Activated CD4-positive, alpha-beta T cell treated with anti-CD3 and anti-CD28 coated beads, Interleukin-2, amount 50 U/mL, for 16 hours (primary cell): ENCODE data around the gene STX4.
"Not testable (repeated sequence)": the region's sequence is repeated elsewhere in the genome, so short reads cannot be mapped to it uniquely, and the experiment has no call there.

ENCODE experiments used
- DNase-seq: peaks from one replicate; pipeline ENCODE4 v3.0.0-alpha.2; 2020

STX4 gene

GRCh38 chr16:30998852-30999761, 34.3 kb upstream of the STX4 start:
- DNase-seq: no peak

GRCh38 chr16:31000671-31001382, 32.5 kb upstream of the STX4 start:
- no peak for DNase-seq

- no peak for DNase-seq
These were observed 31.7 kb upstream of the STX4 start for GRCh38 chr16:31001507-31002249.

GRCh38 chr16:31002250-31002700, 31.1 kb upstream of the STX4 start:
- no peak for DNase-seq

- no peak for DNase-seq
These were observed 30.5 kb upstream of the STX4 start for GRCh38 chr16:31002862-31003341.

- DNase-seq: no peak
These were observed 29.6 kb upstream of the STX4 start for GRCh38 chr16:31003744-31004143.

- no peak for DNase-seq
These were observed 28.7 kb upstream of the STX4 start for GRCh38 chr16:31004658-31005057.

- DNase-seq: no peak
These were observed 27.8 kb upstream of the STX4 start for GRCh38 chr16:31005350-31006085.

GRCh38 chr16:31006086-31006385, 27.3 kb upstream of the STX4 start:
- DNase-seq: no peak

GRCh38 chr16:31006589-31006988, 26.8 kb upstream of the STX4 start:
- DNase-seq: no peak

GRCh38 chr16:31007684-31008083, 25.7 kb upstream of the STX4 start:
- DNase-seq: no peak

- no peak for DNase-seq
These were observed 25.2 kb upstream of the STX4 start for GRCh38 chr16:31008149-31008548.

- no peak for DNase-seq
These were observed 24.8 kb upstream of the STX4 start for GRCh38 chr16:31008551-31008950.

- DNase-seq: no peak
These were observed 24.2 kb upstream of the STX4 start for GRCh38 chr16:31009120-31009519.

GRCh38 chr16:31009894-31010584, 23.3 kb upstream of the STX4 start:
- DNase-seq: no peak

GRCh38 chr16:31010585-31011325, 22.6 kb upstream of the STX4 start, which contains the start of gene STX1B:
TSS of gene STX1B (minus strand) at chr16:31010638. CDS start at chr16:31010396, 242 bp downstream.
- DNase-seq: no peak

GRCh38 chr16:31011815-31012214, 21.5 kb upstream of the STX4 start:
- DNase-seq: not testable (repeated sequence)

GRCh38 chr16:31013292-31013691, 20.1 kb upstream of the STX4 start:
- not testable (repeated sequence) for DNase-seq

GRCh38 chr16:31016018-31016417, 17.3 kb upstream of the STX4 start:
- DNase-seq: no peak

- DNase-seq: not testable (repeated sequence)
These were observed 15.6 kb upstream of the STX4 start for GRCh38 chr16:31017756-31018155.

- DNase-seq: no peak
These were observed 12.8 kb upstream of the STX4 start for GRCh38 chr16:31020536-31020935.
